OCI-LY7 (cell line): ENCODE data around the gene LRFN2.

Experiments
- EZH2phosphoT487 ChIP-seq: fragments of 200-600 bp; sonication (generic); IDR thresholded peaks from 2 replicates; pipeline ENCODE4 v1.6.1; 2018; ENCODE audit warnings: low read depth, borderline replicate concordance, mild to moderate bottlenecking, mixed run types, antibody characterized with exemption, low read length, moderate library complexity, mixed read lengths
- TF ChIP-seq, protein P1 (sequence below): fragments of 200-600 bp; sonication (generic); conservative IDR thresholded peaks from 2 replicates; pipeline ENCODE4 v1.5.1; 2014; ENCODE audit warnings: mild to moderate bottlenecking, antibody characterized with exemption, low read length, moderate library complexity, mixed read lengths

DNA sequence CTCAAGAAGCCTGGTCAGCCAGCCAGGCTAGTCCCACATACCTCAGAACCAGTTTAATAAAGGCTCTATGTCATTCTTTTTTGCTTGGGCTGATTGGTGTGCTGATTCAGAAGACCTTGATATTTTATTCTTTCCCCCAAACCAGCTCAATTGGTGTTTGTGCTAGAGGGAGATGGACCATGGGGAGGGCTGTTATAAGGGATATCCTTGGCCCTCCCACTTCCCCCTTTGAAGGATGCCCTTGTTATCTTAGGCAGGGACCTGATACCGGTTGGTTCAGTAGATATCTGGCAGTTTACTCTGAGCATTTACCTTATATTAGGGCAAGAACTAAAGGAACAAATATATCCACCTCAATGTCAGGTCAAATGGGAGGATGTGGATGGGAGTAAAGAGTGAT, 207.4 kb downstream of the LRFN2 start:
- no peak for TF ChIP-seq EZH2phosphoT487
- TF ChIP-seq, protein P1, sequence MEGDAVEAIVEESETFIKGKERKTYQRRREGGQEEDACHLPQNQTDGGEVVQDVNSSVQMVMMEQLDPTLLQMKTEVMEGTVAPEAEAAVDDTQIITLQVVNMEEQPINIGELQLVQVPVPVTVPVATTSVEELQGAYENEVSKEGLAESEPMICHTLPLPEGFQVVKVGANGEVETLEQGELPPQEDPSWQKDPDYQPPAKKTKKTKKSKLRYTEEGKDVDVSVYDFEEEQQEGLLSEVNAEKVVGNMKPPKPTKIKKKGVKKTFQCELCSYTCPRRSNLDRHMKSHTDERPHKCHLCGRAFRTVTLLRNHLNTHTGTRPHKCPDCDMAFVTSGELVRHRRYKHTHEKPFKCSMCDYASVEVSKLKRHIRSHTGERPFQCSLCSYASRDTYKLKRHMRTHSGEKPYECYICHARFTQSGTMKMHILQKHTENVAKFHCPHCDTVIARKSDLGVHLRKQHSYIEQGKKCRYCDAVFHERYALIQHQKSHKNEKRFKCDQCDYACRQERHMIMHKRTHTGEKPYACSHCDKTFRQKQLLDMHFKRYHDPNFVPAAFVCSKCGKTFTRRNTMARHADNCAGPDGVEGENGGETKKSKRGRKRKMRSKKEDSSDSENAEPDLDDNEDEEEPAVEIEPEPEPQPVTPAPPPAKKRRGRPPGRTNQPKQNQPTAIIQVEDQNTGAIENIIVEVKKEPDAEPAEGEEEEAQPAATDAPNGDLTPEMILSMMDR: no peak
